Body of pancreas (tissue), 4 donors: Measurements from ENCODE around the gene SP9. TPM values are rescaled to one million over a fixed set of nuclear protein-coding genes. Genes with fewer than 3 reads are reported as not detected.

Experiments used
- ATAC-seq: fragments of 150-250 bp; one replicate; pipeline ENCODE4 v1.9.1; 2016
- DNase-seq, 4 donors: peaks; one replicate each; pipeline ENCODE4 v3.0.0-alpha.2; 2019
- H3K27ac ChIP-seq, 4 donors: fragments of 200-600 bp; sonication (generic); 1 replicate in 3 of 4; 2 replicates in 1 of 4; pipeline versions ENCODE4 v1.5.1 to v1.6.1; 2016 to 2019; ENCODE audit warnings: mild to moderate bottlenecking in 1 of 4, mixed read lengths in 1 of 4, moderate library complexity in 1 of 4
- H3K27me3 ChIP-seq, 2 donors: fragments of 200-600 bp; sonication (generic); one replicate each; pipeline ENCODE4 v1.6.0; 2016; ENCODE audit warnings: mild to moderate bottlenecking in 1 of 2
- H3K36me3 ChIP-seq, 2 donors: fragments of 200-600 bp; sonication (generic); replicated peaks in 1 of 2; 2 replicates each; pipeline ENCODE4 v1.5.1; 2016; ENCODE audit warnings: low read depth in 2 of 2; ENCODE audit not compliant: insufficient read depth in 1 of 2
- H3K4me1 ChIP-seq: fragments of 200-600 bp; sonication (generic); one replicate; pipeline ENCODE4 v1.6.0; 2016
- H3K4me3 ChIP-seq, 2 donors: fragments of 200-600 bp; sonication (generic); 1 replicate in 1 of 2; 2 replicates in 1 of 2; pipeline ENCODE4 v1.5.1; 2016 to 2019
- H3K9me3 ChIP-seq, 3 donors: fragments of 200-600 bp; sonication (generic); 1 replicate in 2 of 3; 2 replicates in 1 of 3; pipeline ENCODE4 v1.5.1; 2016
- POLR2A ChIP-seq, 3 donors: fragments of 450-650 bp; IDR thresholded peaks; one replicate each; pipeline ENCODE4 v1.6.1; 2016; ENCODE audit warnings: antibody characterized with exemption in 3 of 3, mild to moderate bottlenecking in 2 of 3
- WGBS, 2 donors: methylation state at CpG; one replicate each; pipeline ENCODE4 v1.1.5; 2017; 5-methylcytosine and 5-hydroxymethylcytosine counted together
- intact Hi-C: fragments of 100-400 bp; cut with DNase I; formaldehyde crosslinking; loops from one replicate; pipeline ENCODE4 v1.15.1; 2023
- total RNA-seq, 2 donors: library from RNA; depleted of rRNA; stranded (reverse); fragments of >200 nt; gene quantifications; one replicate each; pipeline ENCODE4 v1.1.0, GENCODE V29; 2016
- TF ChIP-seq, protein P1 (sequence below), 7 experiments: fragments of 450-650 bp in 4 of 7; fragments of 200-600 bp in 3 of 7; sonication (generic) in 3 of 7; IDR thresholded peaks; one replicate each; pipeline ENCODE4 v1.5.1; 2016 to 2019; ENCODE audit warnings: antibody characterized with exemption in 7 of 7

Gene SP9
- total RNA-seq, 2 donors from 2014 or later, result not detected

DNA sequence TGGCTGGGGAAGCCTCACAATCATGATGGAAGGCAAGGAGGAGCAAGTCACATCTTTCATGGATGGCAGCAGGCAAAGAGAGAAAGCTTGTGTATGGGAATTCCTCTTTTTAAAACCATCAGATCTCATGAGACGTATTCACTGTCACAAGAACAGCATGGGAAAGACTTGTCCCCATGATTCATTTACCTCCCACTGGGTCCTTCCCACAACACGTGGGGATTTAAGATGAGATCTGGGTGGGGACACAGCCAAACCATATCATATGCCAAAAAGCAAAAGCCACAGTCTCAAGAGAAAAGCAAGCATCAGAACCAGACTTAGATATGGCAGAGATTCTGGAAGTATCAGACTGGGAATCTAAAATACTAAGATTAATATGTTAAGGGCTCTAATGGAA, 30.8 kb downstream of the SP9 start:
- peaks cover 0 to 4% of the 10 kb centered on the region in 2 donors for H3K36me3 ChIP-seq
- peaks cover 0 to 10% (median 0%) of the 10 kb centered on the region in 3 donors for H3K9me3 ChIP-seq
- no peaks in the 10 kb centered on the region for H3K4me1 ChIP-seq
- TF ChIP-seq POLR2A (IDR thresholded peaks at IDR 0.05), result no peak
- TF ChIP-seq, protein P1, sequence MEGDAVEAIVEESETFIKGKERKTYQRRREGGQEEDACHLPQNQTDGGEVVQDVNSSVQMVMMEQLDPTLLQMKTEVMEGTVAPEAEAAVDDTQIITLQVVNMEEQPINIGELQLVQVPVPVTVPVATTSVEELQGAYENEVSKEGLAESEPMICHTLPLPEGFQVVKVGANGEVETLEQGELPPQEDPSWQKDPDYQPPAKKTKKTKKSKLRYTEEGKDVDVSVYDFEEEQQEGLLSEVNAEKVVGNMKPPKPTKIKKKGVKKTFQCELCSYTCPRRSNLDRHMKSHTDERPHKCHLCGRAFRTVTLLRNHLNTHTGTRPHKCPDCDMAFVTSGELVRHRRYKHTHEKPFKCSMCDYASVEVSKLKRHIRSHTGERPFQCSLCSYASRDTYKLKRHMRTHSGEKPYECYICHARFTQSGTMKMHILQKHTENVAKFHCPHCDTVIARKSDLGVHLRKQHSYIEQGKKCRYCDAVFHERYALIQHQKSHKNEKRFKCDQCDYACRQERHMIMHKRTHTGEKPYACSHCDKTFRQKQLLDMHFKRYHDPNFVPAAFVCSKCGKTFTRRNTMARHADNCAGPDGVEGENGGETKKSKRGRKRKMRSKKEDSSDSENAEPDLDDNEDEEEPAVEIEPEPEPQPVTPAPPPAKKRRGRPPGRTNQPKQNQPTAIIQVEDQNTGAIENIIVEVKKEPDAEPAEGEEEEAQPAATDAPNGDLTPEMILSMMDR (IDR thresholded peaks at IDR 0.05), result no peak
- 88 to 92% methylated on average over 2 of the region's 2 CpGs for whole genome bisulfite sequencing, 2 donors
- intact Hi-C loops, result no loop called here
- no peak overlapping the region for H3K27ac ChIP-seq
- ATAC-seq (no peak), DNase-seq (no peak)
- no peak overlapping the region for H3K4me3 ChIP-seq
- H3K27me3 ChIP-seq, result no peaks in the 10 kb centered on the region

DNA sequence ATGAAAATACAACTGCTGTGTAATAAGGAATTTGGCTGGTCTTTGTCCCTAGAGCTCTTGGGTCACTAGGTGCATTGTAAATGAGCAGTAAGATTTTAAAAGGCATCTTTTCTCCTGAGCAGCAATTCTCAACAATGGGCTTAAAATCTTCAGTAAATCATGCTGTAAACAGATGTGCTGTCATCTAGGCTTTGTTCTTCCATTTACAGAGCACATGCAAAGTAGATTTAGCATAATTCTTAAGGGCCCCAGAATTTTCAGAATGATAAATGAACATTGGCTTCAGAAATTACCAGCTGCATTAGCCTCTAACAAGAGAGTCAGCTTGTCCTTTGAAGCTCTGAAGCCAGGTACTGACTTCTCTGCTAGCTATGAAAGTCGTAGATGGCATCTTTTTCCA, 33.9 kb downstream of the SP9 start:
- no peak for DNase-seq
- Histone ChIP-seq H3K27ac (no peak overlapping the region), H3K9me3 (peaks cover 0 to 9% (median 0%) of the 10 kb centered on the region in 3 donors), H3K4me1 (no peaks in the 10 kb centered on the region), H3K4me3 (no peak overlapping the region), H3K27me3 (no peaks in the 10 kb centered on the region), H3K36me3 (peaks cover 0 to 4% of the 10 kb centered on the region in 2 donors)
- TF ChIP-seq, protein P1 (IDR thresholded peaks at IDR 0.05), result no peak
- TF ChIP-seq POLR2A (IDR thresholded peaks at IDR 0.05), result no peak
- ATAC-seq, result no peak
- WGBS, 2 donors, result 89 to 94% methylated on average over 1 of the region's 1 CpG
- intact Hi-C loops, result no loop called here

DNA sequence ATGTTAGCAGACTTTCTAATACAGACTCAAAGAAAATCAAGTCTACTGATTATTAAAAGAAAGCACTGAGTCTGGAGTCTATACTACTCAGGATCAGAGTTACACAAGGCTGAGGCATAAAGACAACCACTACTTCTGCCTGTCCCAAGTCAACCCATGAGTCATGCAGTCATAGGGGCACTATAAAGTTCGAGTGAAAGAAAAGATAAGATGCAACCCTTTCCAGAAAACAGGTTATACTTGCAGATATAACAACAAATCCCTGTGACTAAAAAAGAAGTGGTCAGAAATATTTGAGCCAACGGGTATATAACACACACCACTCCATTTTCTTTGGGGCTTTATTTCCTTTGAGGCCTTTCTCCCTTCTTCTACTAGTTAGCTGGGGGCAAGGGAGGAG, 42.2 kb downstream of the SP9 start:
- TF ChIP-seq, protein P1 (IDR thresholded peaks at IDR 0.05), result no peak
- TF ChIP-seq POLR2A (IDR thresholded peaks at IDR 0.05), result no peak

DNA sequence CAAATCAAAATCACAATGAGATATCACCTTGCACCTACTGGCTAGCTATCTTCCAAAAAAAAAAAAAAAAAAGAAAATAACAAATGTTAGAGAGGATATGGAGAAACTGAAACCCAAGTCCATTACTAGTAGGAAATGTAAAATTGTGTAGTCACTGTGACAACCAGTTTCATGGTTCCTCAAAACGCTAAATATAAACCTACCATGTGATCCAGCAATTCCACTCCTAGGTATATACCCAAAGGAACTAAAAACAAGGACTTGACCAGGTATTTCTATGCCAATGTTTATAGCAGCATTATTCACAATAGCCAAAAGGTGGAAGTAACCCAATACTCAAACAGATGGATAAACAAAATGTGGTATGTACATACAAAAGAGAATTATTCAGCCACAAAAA, 49.0 kb downstream of the SP9 start:
- Histone ChIP-seq H3K9me3 (no peaks in the 10 kb centered on the region), H3K4me1 (no peaks in the 10 kb centered on the region), H3K4me3 (no peak overlapping the region), H3K27me3 (no peaks in the 10 kb centered on the region), H3K36me3 (peaks cover 14 to 22% of the 10 kb centered on the region in 2 donors), H3K27ac (no peak overlapping the region)
- WGBS, 2 donors, result 69 to 88% methylated on average over 1 of the region's 1 CpG
- DNase-seq, result no peak
- ATAC-seq, result no peak
- no peak for TF ChIP-seq POLR2A (IDR thresholded peaks at IDR 0.05)
- TF ChIP-seq, protein P1 (IDR thresholded peaks at IDR 0.05), result no peak
- intact Hi-C loops, result no loop called here

More for the DNA sequence above, 42.2 kb downstream of the SP9 start:
- Histone ChIP-seq H3K27ac (no peak overlapping the region), H3K9me3 (no peaks in the 10 kb centered on the region), H3K36me3 (peaks cover 0 to 22% of the 10 kb centered on the region in 2 donors), H3K27me3 (no peaks in the 10 kb centered on the region), H3K4me1 (no peaks in the 10 kb centered on the region), H3K4me3 (no peak overlapping the region)
- intact Hi-C loops, result no loop called here
- DNase-seq (no peak), ATAC-seq (no peak)
- 76 to 79% methylated on average over 2 of the region's 2 CpGs for WGBS, 2 donors

DNA sequence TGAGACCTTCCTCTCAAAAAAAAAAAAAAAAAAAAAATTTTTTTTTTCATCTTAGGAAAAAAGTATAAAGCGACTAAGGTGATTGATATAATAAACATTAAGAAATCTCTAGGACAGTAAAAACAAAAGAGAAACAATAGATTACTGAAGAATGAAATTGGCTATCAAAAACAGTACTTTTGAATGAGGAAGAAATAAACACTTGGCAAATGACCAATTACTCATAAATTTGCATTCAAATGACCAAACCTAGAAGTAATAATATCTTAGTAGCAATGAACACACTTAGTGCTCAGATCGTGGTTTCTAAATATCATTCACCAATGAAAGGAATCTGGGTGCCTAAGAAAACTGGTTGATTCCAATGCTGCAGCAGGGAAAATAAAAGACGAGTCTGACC, 50.4 kb downstream of the SP9 start:
- intact Hi-C loops, result no loop called here
- Histone ChIP-seq H3K36me3 (peaks cover 14 to 19% of the 10 kb centered on the region in 2 donors), H3K4me1 (no peaks in the 10 kb centered on the region), H3K9me3 (no peaks in the 10 kb centered on the region), H3K27ac (no peak overlapping the region), H3K27me3 (no peaks in the 10 kb centered on the region), H3K4me3 (no peak overlapping the region)
- TF ChIP-seq POLR2A (IDR thresholded peaks at IDR 0.05), result no peak
- TF ChIP-seq, protein P1 (IDR thresholded peaks at IDR 0.05), result no peak
- ATAC-seq (no peak), DNase-seq (no peak)
- WGBS, 2 donors, result 84 to 87% methylated on average over 3 of the region's 3 CpGs
